Measurements from ENCODE around the gene PPM1L. TPM values are rescaled to one million over a fixed set of nuclear protein-coding genes. Genes with fewer than 3 reads are reported as not detected.
A peak's percentile ranks its signal among the peaks of the same experiment; 100 is the strongest.

The PPM1L gene
- total RNA-seq, 2 experiments from 2014 or later, result 5.0 to 8.3 TPM

- Mint-ChIP-seq H3K27ac (no peak overlapping the region), H3K36me3 (no peaks in the 10 kb centered on the region), H3K27me3 (peaks cover 31% of the 10 kb centered on the region), H3K4me3 (no peak overlapping the region), H3K9me3 (ENCODE audit: low read depth) (no peaks in the 10 kb centered on the region), H3K4me1 (no peaks in the 10 kb centered on the region)
- DNase-seq (no peak), ATAC-seq (no peak)
- CTCF ChIA-PET, result no interaction called here
Measured at GRCh38 chr3:160748231-160748630, 7.8 kb upstream of the PPM1L start.

- no peak overlapping the region for H3K4me3 Mint-ChIP-seq
- CTCF ChIA-PET, result no interaction called here
- H3K27ac Mint-ChIP-seq, result no peak overlapping the region
- no peaks in the 10 kb centered on the region for H3K9me3 Mint-ChIP-seq (ENCODE audit: low read depth)
- H3K27me3 Mint-ChIP-seq, result peaks cover 27% of the 10 kb centered on the region
- ATAC-seq, result no peak
- DNase-seq, result no peak
- peaks cover 3% of the 10 kb centered on the region for H3K4me1 Mint-ChIP-seq
- H3K36me3 Mint-ChIP-seq, result no peaks in the 10 kb centered on the region
Measured at GRCh38 chr3:160748787-160749186, 7.2 kb upstream of the PPM1L start.

GRCh38 chr3:160753953-160754352, 2.1 kb upstream of the PPM1L start:
- H3K9me3 Mint-ChIP-seq (ENCODE audit: low read depth), result no peaks in the 10 kb centered on the region
- ATAC-seq (no peak), DNase-seq (no peak)
- peaks cover 21% of the 10 kb centered on the region for H3K27me3 Mint-ChIP-seq
- peaks cover 2% of the 10 kb centered on the region for H3K36me3 Mint-ChIP-seq
- H3K4me1 Mint-ChIP-seq, result peaks cover 32% of the 10 kb centered on the region
- no peak overlapping the region for H3K27ac Mint-ChIP-seq
- peak overlapping the region; percentile 97 for H3K4me3 Mint-ChIP-seq
- CTCF ChIA-PET, result interaction anchor here (1.5 kb wide), 1 partner anchor 17 kb away, joined by 4 read pairs; no protein-coding TSS in a partner anchor

GRCh38 chr3:160754371-160754854, 1.6 kb upstream of the PPM1L start:
- Mint-ChIP-seq H3K27me3 (peaks cover 19% of the 10 kb centered on the region), H3K4me1 (peaks cover 32% of the 10 kb centered on the region), H3K36me3 (peaks cover 2% of the 10 kb centered on the region), H3K4me3 (peak overlapping the region; percentile 97), H3K9me3 (ENCODE audit: low read depth) (no peaks in the 10 kb centered on the region), H3K27ac (peak overlapping the region; percentile 89)
- DNase-seq (peak; percentile 46), ATAC-seq (no peak)
- CTCF ChIA-PET, result interaction anchor here (1.5 kb wide), 1 partner anchor 17 kb away, joined by 4 read pairs; no protein-coding TSS in a partner anchor

GRCh38 chr3:160754855-160755747, 930 bp upstream of the PPM1L start:
- CTCF ChIA-PET, result interaction anchor here (0.6 to 1.5 kb wide), 4 partner anchors 8 to 304 kb away, joined by 3 to 4 read pairs (median 3); no protein-coding TSS in a partner anchor
- H3K9me3 Mint-ChIP-seq (ENCODE audit: low read depth), result no peaks in the 10 kb centered on the region
- H3K36me3 Mint-ChIP-seq, result peaks cover 2% of the 10 kb centered on the region
- DNase-seq, result peak; percentile 95
- peaks cover 32% of the 10 kb centered on the region for H3K4me1 Mint-ChIP-seq
- H3K4me3 Mint-ChIP-seq, result peak overlapping the region; percentile 97
- peaks cover 21% of the 10 kb centered on the region for H3K27me3 Mint-ChIP-seq
- peak; percentile 86 for ATAC-seq
- peak overlapping the region; percentile 89 for H3K27ac Mint-ChIP-seq

GRCh38 chr3:160757233-160758106, 1.4 kb downstream of the PPM1L start:
- Mint-ChIP-seq H3K4me3 (peak overlapping the region; percentile 97), H3K4me1 (peaks cover 32% of the 10 kb centered on the region), H3K9me3 (ENCODE audit: low read depth) (no peaks in the 10 kb centered on the region), H3K36me3 (peaks cover 4% of the 10 kb centered on the region), H3K27ac (no peak overlapping the region), H3K27me3 (peaks cover 19% of the 10 kb centered on the region)
- ATAC-seq (no peak), DNase-seq (no peak)
- CTCF ChIA-PET, result interaction anchor here (1.7 kb wide), 1 partner anchor 184 kb away, joined by 6 read pairs; no protein-coding TSS in a partner anchor

GRCh38 chr3:160758929-160759577, 3.0 kb downstream of the PPM1L start:
- no peak overlapping the region for H3K4me3 Mint-ChIP-seq
- no peaks in the 10 kb centered on the region for H3K9me3 Mint-ChIP-seq (ENCODE audit: low read depth)
- H3K36me3 Mint-ChIP-seq, result peaks cover 4% of the 10 kb centered on the region
- CTCF ChIA-PET, result interaction anchor here (1.4 kb wide), 1 partner anchor 174 kb away, joined by 3 read pairs; no protein-coding TSS in a partner anchor
- no peak overlapping the region for H3K27ac Mint-ChIP-seq
- DNase-seq (no peak), ATAC-seq (no peak)
- peaks cover 27% of the 10 kb centered on the region for H3K4me1 Mint-ChIP-seq
- peaks cover 19% of the 10 kb centered on the region for H3K27me3 Mint-ChIP-seq

GRCh38 chr3:160763073-160763472, 7.0 kb downstream of the PPM1L start:
- no peak for DNase-seq
- peaks cover 2% of the 10 kb centered on the region for H3K36me3 Mint-ChIP-seq
- CTCF ChIA-PET, result interaction anchor here (1.2 kb wide), 1 partner anchor 38 kb away, joined by 4 read pairs; no protein-coding TSS in a partner anchor
- H3K27me3 Mint-ChIP-seq, result peaks cover 3% of the 10 kb centered on the region
- peaks cover 2% of the 10 kb centered on the region for H3K4me1 Mint-ChIP-seq
- no peak overlapping the region for H3K4me3 Mint-ChIP-seq
- no peak for ATAC-seq
- no peaks in the 10 kb centered on the region for H3K9me3 Mint-ChIP-seq (ENCODE audit: low read depth)
- no peak overlapping the region for H3K27ac Mint-ChIP-seq

- no peak for DNase-seq
- Mint-ChIP-seq H3K27me3 (peaks cover 2% of the 10 kb centered on the region), H3K4me1 (no peaks in the 10 kb centered on the region), H3K4me3 (no peak overlapping the region), H3K36me3 (peaks cover 2% of the 10 kb centered on the region), H3K9me3 (ENCODE audit: low read depth) (no peaks in the 10 kb centered on the region), H3K27ac (no peak overlapping the region)
- CTCF ChIA-PET, result no interaction called here
- ATAC-seq, result no peak
Measured at GRCh38 chr3:160765211-160765610, 9.2 kb downstream of the PPM1L start.

- CTCF ChIA-PET, result interaction anchor here (1.5 kb wide), 1 partner anchor 173 kb away, joined by 3 read pairs; no protein-coding TSS in a partner anchor
- no peak overlapping the region for H3K4me3 Mint-ChIP-seq
- no peak overlapping the region for H3K27ac Mint-ChIP-seq
- H3K27me3 Mint-ChIP-seq, result peaks cover 2% of the 10 kb centered on the region
- no peaks in the 10 kb centered on the region for H3K4me1 Mint-ChIP-seq
- ATAC-seq, result no peak
- DNase-seq, result no peak
- H3K9me3 Mint-ChIP-seq (ENCODE audit: low read depth), result no peaks in the 10 kb centered on the region
- no peaks in the 10 kb centered on the region for H3K36me3 Mint-ChIP-seq
Measured at GRCh38 chr3:160768031-160768430, 12.0 kb downstream of the PPM1L start.

GRCh38 chr3:160768918-160769317, 12.9 kb downstream of the PPM1L start:
- DNase-seq (no peak), ATAC-seq (no peak)
- peaks cover 2% of the 10 kb centered on the region for H3K27me3 Mint-ChIP-seq
- CTCF ChIA-PET, result interaction anchor here (1.5 kb wide), 1 partner anchor 173 kb away, joined by 3 read pairs; no protein-coding TSS in a partner anchor
- H3K4me3 Mint-ChIP-seq, result no peak overlapping the region
- peaks cover 5% of the 10 kb centered on the region for H3K4me1 Mint-ChIP-seq
- H3K9me3 Mint-ChIP-seq (ENCODE audit: low read depth), result no peaks in the 10 kb centered on the region
- H3K36me3 Mint-ChIP-seq, result no peaks in the 10 kb centered on the region
- no peak overlapping the region for H3K27ac Mint-ChIP-seq

GRCh38 chr3:160771811-160772459, 15.9 kb downstream of the PPM1L start:
- CTCF ChIA-PET, result no interaction called here
- Mint-ChIP-seq H3K36me3 (no peaks in the 10 kb centered on the region), H3K4me1 (peaks cover 8% of the 10 kb centered on the region), H3K27me3 (peaks cover 2% of the 10 kb centered on the region), H3K4me3 (no peak overlapping the region), H3K9me3 (ENCODE audit: low read depth) (no peaks in the 10 kb centered on the region), H3K27ac (no peak overlapping the region)
- DNase-seq (no peak), ATAC-seq (no peak)

All from activated CD8-positive, alpha-beta memory T cell treated with anti-CD3 and anti-CD28 coated beads, Interleukin-2, amount 10 ng/mL, durations not matched to agents 7 days and 5 days (primary cell).